Activated T-cell treated with anti-CD3 and anti-CD28 coated beads, Interleukin-2, amount 50 U/mL, for 24 hours (primary cell): Measurements from ENCODE around the gene CFAP251.

Experiments
- DNase-seq: peaks from one replicate; pipeline ENCODE4 v3.0.0-alpha.2; 2020
- H3K27ac Mint-ChIP-seq: 2 replicates; pipeline ENCODE4 v1.8.0; 2020; ENCODE audit warnings: mild to moderate bottlenecking, mixed read lengths
- H3K27me3 Mint-ChIP-seq: 2 replicates; pipeline ENCODE4 v1.8.0; 2020; ENCODE audit warnings: mixed read lengths
- H3K36me3 Mint-ChIP-seq: 2 replicates; pipeline ENCODE4 v1.8.0; 2020; ENCODE audit warnings: low read depth, mixed read lengths
- H3K4me1 Mint-ChIP-seq: 2 replicates; pipeline ENCODE4 v1.8.0; 2020; ENCODE audit warnings: low read depth, mixed read lengths
- H3K4me3 Mint-ChIP-seq: 2 replicates; pipeline ENCODE4 v1.8.0; 2020; ENCODE audit warnings: mild to moderate bottlenecking, moderate library complexity, mixed read lengths
- H3K9me3 Mint-ChIP-seq: 2 replicates; pipeline ENCODE4 v1.8.0; 2020; ENCODE audit warnings: mixed read lengths

The CFAP251 gene

DNA sequence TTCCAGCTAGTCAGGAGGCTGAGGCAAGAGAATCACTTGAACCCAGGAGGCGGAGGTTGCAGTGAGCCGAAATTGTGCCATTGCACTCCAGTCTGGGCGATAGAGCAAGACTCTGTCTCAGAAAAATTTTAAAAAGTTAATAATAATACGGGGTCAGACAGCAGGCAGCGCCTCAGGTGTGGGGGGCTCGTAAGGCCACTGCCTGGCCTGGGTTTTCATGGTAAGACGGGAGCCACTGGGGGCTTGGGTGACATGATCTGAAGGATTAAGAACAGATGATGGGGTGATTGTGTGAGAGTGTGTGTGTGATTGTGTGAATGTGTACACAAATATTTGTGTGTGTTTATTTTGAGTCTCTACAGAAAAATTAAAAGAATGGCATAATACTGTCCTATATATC, 126.9 kb downstream of the CFAP251 start:
- no peak for DNase-seq

DNA sequence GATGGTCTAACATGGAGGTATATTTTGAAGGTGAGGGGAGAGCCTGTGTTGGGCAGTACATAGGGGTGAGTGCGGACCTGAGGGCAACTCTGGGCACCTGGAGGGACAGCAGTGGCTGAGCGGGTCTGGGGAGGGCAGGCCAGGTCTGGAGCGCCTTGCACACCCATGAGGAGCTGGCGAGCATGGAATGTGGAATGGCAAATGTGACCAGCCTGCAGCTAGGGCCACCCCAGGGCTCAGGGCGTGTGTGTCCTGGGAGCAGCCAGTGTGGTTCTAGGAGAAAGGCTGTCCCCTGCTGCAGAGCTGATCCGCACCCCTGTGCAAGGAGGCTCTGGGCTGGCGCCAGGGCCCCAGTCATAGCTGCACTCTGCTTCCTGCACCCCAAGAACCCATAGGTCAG, 127.8 kb downstream of the CFAP251 start:
- no peak for DNase-seq
- Mint-ChIP-seq H3K9me3 (no peaks in the 10 kb centered on the region), H3K36me3 (peaks cover 15% of the 10 kb centered on the region), H3K4me3 (no peak overlapping the region), H3K27me3 (no peaks in the 10 kb centered on the region), H3K4me1 (no peaks in the 10 kb centered on the region), H3K27ac (no peak overlapping the region)

More for the DNA sequence above, 126.9 kb downstream of the CFAP251 start:
- Mint-ChIP-seq H3K36me3 (peaks cover 15% of the 10 kb centered on the region), H3K4me1 (no peaks in the 10 kb centered on the region), H3K27me3 (no peaks in the 10 kb centered on the region), H3K9me3 (no peaks in the 10 kb centered on the region), H3K27ac (no peak overlapping the region), H3K4me3 (no peak overlapping the region)

DNA sequence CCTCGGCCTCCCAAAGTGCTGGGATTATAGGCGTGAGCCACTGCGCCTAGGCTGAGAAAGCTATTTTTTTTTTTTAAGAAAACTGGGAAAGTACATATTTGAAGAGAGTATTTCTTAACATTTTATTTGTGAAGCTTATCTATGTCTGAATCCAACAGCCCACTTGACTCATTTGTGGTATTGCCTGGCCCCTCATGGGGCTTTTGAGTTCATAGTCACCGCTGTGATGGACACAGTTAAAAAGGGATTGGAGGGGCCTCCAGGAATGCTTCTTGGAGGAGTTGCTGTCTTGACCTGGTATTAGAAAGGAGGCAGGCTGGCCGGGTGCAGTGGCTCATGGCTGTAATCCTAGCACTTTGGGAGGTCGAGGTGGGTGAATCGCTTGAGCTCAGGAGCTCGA, 129.8 kb downstream of the CFAP251 start:
- no peak for DNase-seq
- H3K4me1 Mint-ChIP-seq, result no peaks in the 10 kb centered on the region
- H3K4me3 Mint-ChIP-seq, result no peak overlapping the region
- H3K36me3 Mint-ChIP-seq, result peaks cover 14% of the 10 kb centered on the region
- no peaks in the 10 kb centered on the region for H3K27me3 Mint-ChIP-seq
- H3K27ac Mint-ChIP-seq, result no peak overlapping the region
- no peaks in the 10 kb centered on the region for H3K9me3 Mint-ChIP-seq

DNA sequence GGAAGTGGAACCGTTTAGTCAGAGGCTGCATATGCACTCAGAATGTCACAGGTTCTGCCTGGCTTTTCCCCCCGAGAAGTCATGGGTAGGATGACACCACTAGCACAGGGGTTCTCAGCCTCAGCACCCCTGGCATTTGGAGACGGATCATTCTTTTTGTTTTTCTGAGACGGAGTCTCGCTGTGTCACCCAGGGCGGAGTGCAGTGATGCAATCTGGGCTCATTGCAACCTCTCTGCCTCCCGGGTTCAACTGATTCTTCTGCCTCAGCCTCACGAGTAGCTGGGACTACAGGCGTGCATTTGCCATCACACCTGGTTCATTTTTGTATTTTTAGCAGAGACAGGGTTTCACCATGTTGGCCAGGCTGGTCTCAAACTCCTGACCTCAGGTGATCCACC, 131.4 kb downstream of the CFAP251 start:
- Mint-ChIP-seq H3K4me3 (no peak overlapping the region), H3K4me1 (peaks cover 4% of the 10 kb centered on the region), H3K27me3 (no peaks in the 10 kb centered on the region), H3K36me3 (peaks cover 7% of the 10 kb centered on the region), H3K9me3 (no peaks in the 10 kb centered on the region), H3K27ac (no peak overlapping the region)
- no peak for DNase-seq

DNA sequence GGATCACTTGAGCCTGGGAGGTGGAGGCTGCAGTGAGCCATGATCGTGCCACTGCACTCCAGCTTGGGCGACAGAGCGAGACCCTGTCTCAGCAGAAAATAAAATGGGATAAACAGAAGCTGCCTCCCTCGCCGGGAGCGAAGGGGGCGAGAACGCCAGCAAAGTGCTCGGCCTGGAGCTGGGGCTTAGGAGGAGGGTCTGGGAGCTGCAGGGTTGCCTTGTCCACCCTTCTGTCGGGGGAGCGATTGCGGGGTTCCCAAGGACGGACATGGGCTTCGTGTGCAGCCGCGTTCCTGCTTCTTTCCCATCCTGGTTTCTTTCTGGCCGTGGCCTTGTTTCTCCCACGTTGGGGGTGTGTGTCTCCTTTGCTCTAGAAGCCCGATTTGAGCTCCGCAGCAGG, 132.3 kb downstream of the CFAP251 start:
- peaks cover 6% of the 10 kb centered on the region for H3K36me3 Mint-ChIP-seq
- no peaks in the 10 kb centered on the region for H3K27me3 Mint-ChIP-seq
- H3K27ac Mint-ChIP-seq, result no peak overlapping the region
- H3K4me1 Mint-ChIP-seq, result peaks cover 4% of the 10 kb centered on the region
- no peak overlapping the region for H3K4me3 Mint-ChIP-seq
- no peaks in the 10 kb centered on the region for H3K9me3 Mint-ChIP-seq
- no peak for DNase-seq

DNA sequence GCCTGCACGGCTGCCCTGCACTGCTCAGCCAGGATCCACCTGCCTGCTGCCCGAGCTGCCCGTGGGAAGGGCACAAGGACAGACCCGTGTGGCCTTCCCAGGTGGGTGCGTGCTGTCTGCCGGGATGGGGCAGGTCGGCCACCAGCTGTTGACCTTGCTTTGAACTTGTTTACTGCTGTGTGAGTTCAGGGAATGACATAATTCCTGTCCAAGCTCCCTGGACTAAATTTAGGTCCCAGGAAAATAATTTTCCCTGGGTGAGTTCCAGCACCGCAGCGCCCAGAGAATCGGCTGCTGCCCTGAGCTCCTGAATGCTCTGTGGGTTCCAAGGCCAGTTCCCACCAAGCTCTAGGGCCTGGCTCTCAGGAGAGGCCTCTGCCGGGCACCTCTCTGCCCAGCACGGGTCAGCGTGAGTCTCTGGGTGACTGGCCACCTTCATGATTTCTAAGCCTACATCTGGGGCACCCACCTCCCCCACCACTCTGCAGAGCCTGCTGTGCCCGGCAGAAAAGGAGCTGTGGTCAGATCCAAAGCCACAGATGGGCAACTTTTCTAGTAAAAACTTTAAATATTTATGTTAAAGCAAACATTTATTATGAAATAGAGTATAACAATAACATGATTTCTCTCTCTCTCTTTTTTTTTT, 133.0 kb downstream of the CFAP251 start:
- peaks cover 3% of the 10 kb centered on the region for H3K36me3 Mint-ChIP-seq
- no peak overlapping the region for H3K4me3 Mint-ChIP-seq
- no peaks in the 10 kb centered on the region for H3K9me3 Mint-ChIP-seq
- peaks cover 4% of the 10 kb centered on the region for H3K4me1 Mint-ChIP-seq
- H3K27ac Mint-ChIP-seq, result no peak overlapping the region
- DNase-seq, result no peak
- no peaks in the 10 kb centered on the region for H3K27me3 Mint-ChIP-seq

DNA sequence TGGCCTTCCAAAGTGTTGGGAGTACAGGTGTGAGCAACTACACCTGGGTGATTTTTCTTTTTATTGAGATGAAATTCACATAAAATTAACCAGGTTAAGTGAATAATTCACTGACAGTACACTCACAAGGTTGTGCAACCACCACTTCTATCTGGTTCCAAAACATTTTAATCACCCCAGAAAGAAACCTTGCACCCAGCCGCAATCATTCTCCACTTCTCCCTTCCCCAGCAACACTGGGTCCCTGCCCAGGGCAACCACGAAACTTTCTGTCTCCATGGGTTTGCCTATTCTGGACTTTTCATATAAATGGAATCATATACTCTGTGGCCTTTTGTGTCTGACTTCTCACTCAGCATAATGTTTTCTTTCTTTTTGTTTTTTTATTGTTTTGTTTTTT, 133.9 kb downstream of the CFAP251 start:
- peak overlapping the region; percentile 29 for H3K27ac Mint-ChIP-seq
- peaks cover 4% of the 10 kb centered on the region for H3K4me1 Mint-ChIP-seq
- H3K9me3 Mint-ChIP-seq, result no peaks in the 10 kb centered on the region
- H3K27me3 Mint-ChIP-seq, result no peaks in the 10 kb centered on the region
- peaks cover 4% of the 10 kb centered on the region for H3K36me3 Mint-ChIP-seq
- H3K4me3 Mint-ChIP-seq, result no peak overlapping the region
- no peak for DNase-seq
